HepG2 (cell line): ENCODE data around the gene MAP1LC3B. TPM values are rescaled to one million over a fixed set of nuclear protein-coding genes. Genes with fewer than 3 reads are reported as not detected.

Experiments
- ARID3A ChIP-seq: IDR thresholded peaks from 2 replicates; pipeline ENCODE4 v1.6.1; 2012; ENCODE audit warnings: low read depth, low read length, improper control_type of control experiment
- ARNTL ChIP-seq: sonication (generic); formaldehyde crosslinking; IDR thresholded peaks from 2 replicates; pipeline ENCODE4 v1.4.0; 2020; ENCODE audit warnings: mild to moderate bottlenecking, missing genetic modification reagents
- ATF4 ChIP-seq, 2 experiments: fragments of 450-650 bp in 1 of 2; sonication (generic) in 1 of 2; formaldehyde crosslinking; IDR thresholded peaks; 2 replicates each; pipeline versions ENCODE4 v1.5.0 to v1.8.0; 2020 to 2022; ENCODE audit warnings: mild to moderate bottlenecking in 1 of 2, missing genetic modification reagents in 1 of 2
- HHEX ChIP-seq: IDR thresholded peaks from 2 replicates; pipeline ENCODE4 v1.6.1; 2016; ENCODE audit warnings: control low read depth
- HNRNPL ChIP-seq: fragments of 200-400 bp; formaldehyde crosslinking; IDR thresholded peaks from 2 replicates; pipeline ENCODE4 v1.6.1; 2017; ENCODE audit warnings: mild to moderate bottlenecking, low read depth, low read length
- JUN ChIP-seq: sonication (generic); formaldehyde crosslinking; IDR thresholded peaks from 2 replicates; pipeline ENCODE4 v1.4.0; 2020; ENCODE audit warnings: mild to moderate bottlenecking, missing genetic modification reagents
- MYC ChIP-seq: sonication (generic); formaldehyde crosslinking; IDR thresholded peaks from 2 replicates; pipeline ENCODE4 v1.9.0; 2021; ENCODE audit warnings: missing genetic modification reagents, borderline replicate concordance
- MYNN ChIP-seq: sonication (generic); formaldehyde crosslinking; IDR thresholded peaks from 2 replicates; pipeline ENCODE4 v1.4.0; 2020; ENCODE audit warnings: mild to moderate bottlenecking, low read depth, missing genetic modification reagents
- RERE ChIP-seq: IDR thresholded peaks from 2 replicates; pipeline ENCODE4 v1.6.1; 2016; ENCODE audit warnings: low read depth, missing genetic modification reagents, missing compliant biosample characterization
- SP1 ChIP-seq, 2 experiments: fragments of 450-650 bp in 1 of 2; sonication (generic) in 1 of 2; formaldehyde crosslinking in 1 of 2; IDR thresholded peaks; 2 replicates each; pipeline versions ENCODE4 v1.4.0 to v1.6.1; 2016 to 2020; ENCODE audit warnings: missing genetic modification reagents in 1 of 2
- SP2 ChIP-seq: sonication (generic); formaldehyde crosslinking; IDR thresholded peaks from 2 replicates; pipeline ENCODE4 v1.5.1; 2020; ENCODE audit warnings: mild to moderate bottlenecking, missing genetic modification reagents
- TARDBP ChIP-seq: sonication (generic); formaldehyde crosslinking; IDR thresholded peaks from 2 replicates; pipeline ENCODE4 v1.8.0; 2022; ENCODE audit warnings: mild to moderate bottlenecking, missing genetic modification reagents
- ZNF260 ChIP-seq: sonication (generic); formaldehyde crosslinking; IDR thresholded peaks from 2 replicates; pipeline ENCODE4 v1.4.0; 2020; ENCODE audit warnings: missing genetic modification reagents, low read depth, mild to moderate bottlenecking, borderline replicate concordance
- ZNF276 ChIP-seq: sonication (generic); formaldehyde crosslinking; IDR thresholded peaks from 2 replicates; pipeline ENCODE4 v1.4.0; 2020; ENCODE audit warnings: mild to moderate bottlenecking, low read depth, missing genetic modification reagents
- ZNF3 ChIP-seq: IDR thresholded peaks from 2 replicates; pipeline ENCODE4 v1.7.0; 2017; ENCODE audit warnings: inconsistent platforms
- ZXDC ChIP-seq: sonication (generic); formaldehyde crosslinking; IDR thresholded peaks from 2 replicates; pipeline ENCODE4 v1.5.0; 2020; ENCODE audit warnings: mild to moderate bottlenecking, missing genetic modification reagents
- polyA plus RNA-seq, 8 experiments: library from polyadenylated mRNA; depleted of rRNA in 3 of 8; stranded (reverse) in 7 of 8; unstranded in 1 of 8; fragments of >200 nt; fragmentation: Illumina TruSeq in 4 of 8; extraction: Trizol in 4 of 8; gene quantifications; 2 replicates each; pipeline versions ENCODE4 v1.2.1 to v1.2.3, GENCODE V29; 2011 to 2016; ENCODE audit warnings: low read depth in 4 of 8, missing spikeins in 1 of 8, mixed read lengths in 1 of 8; ENCODE audit not compliant: insufficient read depth in 1 of 8
- total RNA-seq, 5 experiments: library from RNA; depleted of rRNA; stranded (reverse); fragments of >200 nt; fragmentation: Illumina TruSeq; extraction: Trizol; gene quantifications; 2 replicates each; pipeline ENCODE4 v1.2.3, GENCODE V29; 2016; ENCODE audit warnings: low read depth in 1 of 5

Gene MAP1LC3B
- total and polyA plus RNA-seq, 2 of the 13 experiments (the other 11 are each of a cell fraction or from before 2014, with no cell fraction given): 15.7 to 37.4 TPM

GRCh38 chr16:87391324-87391949 is 699 bp upstream of the MAP1LC3B start (continued):
- TF ChIP-seq MYNN (CRISPR knock-in tag): peak; percentile 28; the same call in 1 of the 2 replicates
- TF ChIP-seq ARNTL (CRISPR knock-in tag): no peak
- TF ChIP-seq ATF4 (CRISPR knock-in tag; IDR thresholded peaks at IDR 0.05): no peak
- no peak for TF ChIP-seq SP2
- TF ChIP-seq ARID3A: no peak
- TF ChIP-seq TARDBP (CRISPR knock-in tag): peak; percentile 11; the same call in 1 of the 2 replicates
- TF ChIP-seq ZNF276 (CRISPR knock-in tag): 0 out of 2 replicates have a peak, but pooled peaks have one; percentile 16
- TF ChIP-seq HNRNPL: no peak
- TF ChIP-seq JUN (CRISPR knock-in tag): no peak
- TF ChIP-seq MYC (CRISPR knock-in tag): no peak
- TF ChIP-seq ZXDC (CRISPR knock-in tag): peak; percentile 64; the same call in 1 of the 2 replicates
- no peak for TF ChIP-seq SP1 (IDR thresholded peaks at IDR 0.05)
- no peak for TF ChIP-seq SP1 (CRISPR knock-in tag; IDR thresholded peaks at IDR 0.05)
- 0 out of 2 replicates have a peak, but pooled peaks have one; percentile 29 for TF ChIP-seq RERE (CRISPR knock-in tag)
- no peak for TF ChIP-seq ZNF260
- TF ChIP-seq ZNF3: no peak
- TF ChIP-seq HHEX: no peak
